ENCODE measurements around the gene PLCG1. TPM values are rescaled to one million over a fixed set of nuclear protein-coding genes. Genes with fewer than 3 reads are reported as not detected.

Gene PLCG1
- polyA plus RNA-seq, 2 of the 4 experiments (the other 2 are of a cell fraction): 22.0 to 65.0 TPM

GRCh38 chr20:41165001-41165882 lies 27.9 kb downstream of the PLCG1 start:
- no peak for TF ChIP-seq SREBF2 (IDR thresholded peaks at IDR 0.05)
- TF ChIP-seq HEYL (CRISPR knock-in tag; IDR thresholded peaks at IDR 0.05): no peak
- no peak for TF ChIP-seq CBX2 (IDR thresholded peaks at IDR 0.05; ENCODE audit: borderline replicate concordance, low read depth)
- no peak for TF ChIP-seq PHF8 (IDR thresholded peaks at IDR 0.05; ENCODE audit: borderline replicate concordance, low read depth)
- ChIA-PET POLR2A (no interaction called here), CTCF (interaction anchor here (1.1 to 3.6 kb wide), 7 partner anchors 7 to 197 kb away, joined by 3 to 32 read pairs (median 5); partner anchors contain the start of gene LPIN3)
- Histone ChIP-seq H3K4me3 (no peak overlapping the region), H3K9me3 (no peaks in the 10 kb centered on the region), H3K4me2 (no peak overlapping the region), H3K27ac (no peak overlapping the region), H3K4me1 (no peaks in the 10 kb centered on the region)
- FAIRE-seq: no peak
- ATAC-seq: no peak
- DNase-seq (ENCODE audit: low read depth in 1 of 2, low spot score in 1 of 2): no peak
- WGBS (ENCODE audit: missing lambda C conversion rate): 93% methylated on average over 22 of the region's 24 CpGs

GRCh38 chr20:41166201-41167117 lies 29.1 kb downstream of the PLCG1 start:
- no peaks in the 10 kb centered on the region for H3K4me1 ChIP-seq
- CTCF ChIA-PET: interaction anchor here (0.7 to 12.1 kb wide), 7 partner anchors 10 to 175 kb away, joined by 3 to 248 read pairs (median 5); partner anchors contain the start of gene LPIN3
- FAIRE-seq: no peak
- H3K27ac ChIP-seq: no peak overlapping the region
- H3K4me3 ChIP-seq: no peak overlapping the region
- 90% methylated on average over 27 of the region's 27 CpGs for WGBS (ENCODE audit: missing lambda C conversion rate)
- no peak overlapping the region for H3K4me2 ChIP-seq
- POLR2A ChIA-PET: no interaction called here
- no peak for DNase-seq (ENCODE audit: low read depth in 1 of 2, low spot score in 1 of 2)
- no peaks in the 10 kb centered on the region for H3K9me3 ChIP-seq
- ATAC-seq: no peak
- TF ChIP-seq CBX2 (IDR thresholded peaks at IDR 0.05; ENCODE audit: borderline replicate concordance, low read depth) (no peak), RARB (CRISPR knock-in tag; IDR thresholded peaks at IDR 0.05) (no peak), HES2 (IDR thresholded peaks at IDR 0.05) (no peak), CEBPB (IDR thresholded peaks at IDR 0.05) (no peak), NFE2L2 (conservative IDR thresholded peaks at IDR 0.05; ENCODE audit: low read length) (no peak), ESRRA (IDR thresholded peaks at IDR 0.05; ENCODE audit: borderline replicate concordance, low read length) (no peak), FOSB (CRISPR knock-in tag; IDR thresholded peaks at IDR 0.05) (no peak), REST (IDR thresholded peaks at IDR 0.05) (no peak), ELK1 (IDR thresholded peaks at IDR 0.05; ENCODE audit: low read depth, low read length) (no peak), ZFP36 (IDR thresholded peaks at IDR 0.05; ENCODE audit: borderline replicate concordance, partially characterized antibody) (no peak), JUN (IDR thresholded peaks at IDR 0.05) (no peak)

GRCh38 chr20:41167118-41167470 lies 29.8 kb downstream of the PLCG1 start:
- DNase-seq (ENCODE audit: low read depth in 1 of 2, low spot score in 1 of 2): no peak
- no peak for TF ChIP-seq PHF8 (IDR thresholded peaks at IDR 0.05; ENCODE audit: borderline replicate concordance, low read depth)
- no peak for TF ChIP-seq MAX (IDR thresholded peaks at IDR 0.05)
- TF ChIP-seq CTCF (IDR thresholded peaks at IDR 0.05): no peak
- Histone ChIP-seq H3K4me1 (no peaks in the 10 kb centered on the region), H3K9me3 (no peaks in the 10 kb centered on the region), H3K4me2 (no peak overlapping the region), H3K4me3 (no peak overlapping the region), H3K27ac (no peak overlapping the region)
- ChIA-PET POLR2A (no interaction called here), CTCF (interaction anchor here (0.7 to 12.1 kb wide), 7 partner anchors 14 to 174 kb away, joined by 3 to 248 read pairs (median 5); partner anchors contain the start of gene LPIN3)
- no peak; a peak in 1 of 6 replicates for ATAC-seq
- 88% methylated on average over 3 of the region's 3 CpGs for WGBS (ENCODE audit: missing lambda C conversion rate)
- no peak for FAIRE-seq
